Hepatocyte (in vitro differentiated cells): ENCODE data around the gene ARAP3. TPM values are rescaled to one million over a fixed set of nuclear protein-coding genes. Genes with fewer than 3 reads are reported as not detected.

Experiments used
- DNase-seq: peaks from one replicate; pipeline ENCODE4 v3.0.0-alpha.2; 2016; ENCODE audit warnings: low spot score
- H2AFZ ChIP-seq: fragments of 200-600 bp; sonication (generic); 2 replicates; pipeline ENCODE4 v1.6.0; 2016; ENCODE audit warnings: antibody characterized with exemption, mild to moderate bottlenecking
- H3K27ac ChIP-seq: fragments of 200-600 bp; sonication (generic); 2 replicates; pipeline ENCODE4 v1.5.1; 2016; ENCODE audit warnings: mild to moderate bottlenecking
- H3K27me3 ChIP-seq: fragments of 200-600 bp; sonication (generic); 2 replicates; pipeline ENCODE4 v1.6.1; 2016
- H3K36me3 ChIP-seq: fragments of 200-600 bp; sonication (generic); replicated peaks from 2 replicates; pipeline ENCODE4 v1.5.1; 2016; ENCODE audit warnings: low read depth; ENCODE audit not compliant: insufficient read depth
- H3K4me1 ChIP-seq: fragments of 200-600 bp; sonication (generic); 2 replicates; pipeline ENCODE4 v1.5.1; 2016; ENCODE audit warnings: mild to moderate bottlenecking, moderate library complexity; ENCODE audit not compliant: insufficient read depth
- H3K4me2 ChIP-seq: fragments of 200-600 bp; sonication (generic); 2 replicates; pipeline ENCODE4 v1.6.0; 2016
- H3K4me3 ChIP-seq: fragments of 200-600 bp; sonication (generic); 2 replicates; pipeline ENCODE4 v1.5.1; 2016; ENCODE audit warnings: mild to moderate bottlenecking
- H3K79me2 ChIP-seq: fragments of 200-600 bp; sonication (generic); 2 replicates; pipeline ENCODE4 v1.6.0; 2017; ENCODE audit warnings: mild to moderate bottlenecking
- H3K9me2 ChIP-seq: fragments of 200-600 bp; sonication (generic); replicated peaks from 2 replicates; pipeline ENCODE4 v1.6.0; 2017; ENCODE audit warnings: mild to moderate bottlenecking; ENCODE audit not compliant: insufficient read depth
- H3K9me3 ChIP-seq: fragments of 200-600 bp; sonication (generic); 2 replicates; pipeline ENCODE4 v1.5.1; 2016; ENCODE audit warnings: low read depth, mild to moderate bottlenecking
- H4K20me1 ChIP-seq: fragments of 200-600 bp; sonication (generic); 2 replicates; pipeline ENCODE4 v1.6.0; 2016; ENCODE audit warnings: mild to moderate bottlenecking; ENCODE audit not compliant: insufficient read depth, poor library complexity, severe bottlenecking
- CTCF ChIP-seq: fragments of 200-600 bp; sonication (generic); IDR thresholded peaks from 2 replicates; pipeline ENCODE4 v1.5.1; 2016; ENCODE audit warnings: antibody characterized with exemption, mild to moderate bottlenecking; ENCODE audit not compliant: poor library complexity
- EZH2 ChIP-seq: fragments of 200-600 bp; sonication (generic); IDR thresholded peaks from 2 replicates; pipeline ENCODE4 v1.6.1; 2016; ENCODE audit warnings: antibody characterized with exemption, mild to moderate bottlenecking, borderline replicate concordance
- EZH2phosphoT487 ChIP-seq: fragments of 200-600 bp; sonication (generic); IDR thresholded peaks from one replicate; pipeline ENCODE4 v1.6.1; 2018; ENCODE audit warnings: antibody characterized with exemption, mild to moderate bottlenecking, low read depth, moderate library complexity; ENCODE audit not compliant: unreplicated experiment, severe bottlenecking
- WGBS: methylation state at CpG from one replicate; pipeline ENCODE4 v1.1.6; 2016; ENCODE audit warnings: low lambda C conversion rate; ENCODE audit errors: missing lambda C conversion rate; 5-methylcytosine and 5-hydroxymethylcytosine counted together
- polyA plus RNA-seq: library from polyadenylated mRNA; unstranded; fragments of >200 nt; fragmentation: Nextera tagmentation; extraction: Ambion mirVana; gene quantifications from 2 replicates; pipeline ENCODE4 v1.2.1, GENCODE V29; 2016
- total RNA-seq: library from RNA; depleted of rRNA; stranded (reverse); fragments of >200 nt; gene quantifications from 2 replicates; pipeline ENCODE4 v1.2.3, GENCODE V29; 2014

The ARAP3 gene
- total and polyA plus RNA-seq, 2 experiments from 2014 or later = 5.1 to 8.6 TPM

DNA sequence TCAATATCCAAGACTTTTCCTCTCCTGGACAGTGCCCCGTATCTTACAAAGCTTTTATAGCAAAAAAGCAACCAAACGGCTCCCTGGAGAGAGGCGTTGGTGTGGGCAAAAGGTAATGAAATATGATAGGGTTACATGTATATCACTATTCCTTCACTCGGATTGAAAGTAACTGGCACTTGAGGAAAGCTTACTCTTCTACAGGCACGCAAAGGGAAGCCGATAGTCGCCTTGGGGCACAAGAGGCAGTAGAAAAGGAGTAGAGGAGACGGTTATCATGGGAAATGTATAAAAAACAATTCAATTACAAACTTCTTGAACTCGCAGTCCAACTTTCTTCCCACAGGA, 64.4 kb downstream of the ARAP3 start:
- Histone ChIP-seq H3K9me2 (no peaks in the 10 kb centered on the region), H3K9me3 (no peaks in the 10 kb centered on the region), H3K4me2 (peak overlapping the region; percentile 78), H3K27me3 (no peaks in the 10 kb centered on the region), H3K36me3 (no peaks in the 10 kb centered on the region), H3K79me2 (peaks cover 47% of the 10 kb centered on the region), H4K20me1 (peaks cover 11% of the 10 kb centered on the region), H3K4me3 (peak overlapping the region; percentile 65), H3K27ac (peak overlapping the region; percentile 96), H3K4me1 (peaks cover 12% of the 10 kb centered on the region), H2AFZ (peak overlapping the region; percentile 17)
- no peak for DNase-seq
- TF ChIP-seq CTCF (no peak), EZH2phosphoT487 (no peak), EZH2 (no peak)
- 7% methylated on average over 9 of the region's 9 CpGs for WGBS

DNA sequence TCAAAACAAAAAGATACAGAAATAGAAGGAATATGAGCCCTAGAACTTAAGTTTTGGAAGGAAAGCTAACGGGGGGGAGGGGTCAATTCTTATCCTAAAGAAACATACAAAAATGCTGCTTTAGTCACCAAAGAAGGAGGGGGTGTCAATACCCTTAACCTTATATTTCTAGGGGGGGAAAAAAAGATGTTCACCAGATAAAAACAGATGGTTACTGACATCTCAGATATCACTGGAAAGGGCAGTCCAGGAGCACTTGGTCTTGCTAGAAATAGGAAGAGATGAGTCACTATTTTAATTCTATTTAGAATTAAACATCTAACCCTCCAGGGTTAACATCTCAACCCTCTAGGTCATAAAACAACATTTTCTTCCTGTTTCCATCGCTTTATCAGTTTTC, 64.9 kb downstream of the ARAP3 start:
- TF ChIP-seq EZH2phosphoT487 (no peak), EZH2 (no peak), CTCF (no peak)
- Histone ChIP-seq H3K4me2 (peak overlapping the region; percentile 78), H3K4me1 (peaks cover 12% of the 10 kb centered on the region), H3K27me3 (no peaks in the 10 kb centered on the region), H3K27ac (peak overlapping the region; percentile 96), H3K4me3 (peak overlapping the region; percentile 65), H2AFZ (no peak overlapping the region), H3K36me3 (no peaks in the 10 kb centered on the region), H3K9me3 (no peaks in the 10 kb centered on the region), H4K20me1 (peaks cover 11% of the 10 kb centered on the region), H3K9me2 (no peaks in the 10 kb centered on the region), H3K79me2 (peaks cover 53% of the 10 kb centered on the region)
- WGBS = 52% methylated on average over 2 of the region's 2 CpGs
- no peak for DNase-seq

DNA sequence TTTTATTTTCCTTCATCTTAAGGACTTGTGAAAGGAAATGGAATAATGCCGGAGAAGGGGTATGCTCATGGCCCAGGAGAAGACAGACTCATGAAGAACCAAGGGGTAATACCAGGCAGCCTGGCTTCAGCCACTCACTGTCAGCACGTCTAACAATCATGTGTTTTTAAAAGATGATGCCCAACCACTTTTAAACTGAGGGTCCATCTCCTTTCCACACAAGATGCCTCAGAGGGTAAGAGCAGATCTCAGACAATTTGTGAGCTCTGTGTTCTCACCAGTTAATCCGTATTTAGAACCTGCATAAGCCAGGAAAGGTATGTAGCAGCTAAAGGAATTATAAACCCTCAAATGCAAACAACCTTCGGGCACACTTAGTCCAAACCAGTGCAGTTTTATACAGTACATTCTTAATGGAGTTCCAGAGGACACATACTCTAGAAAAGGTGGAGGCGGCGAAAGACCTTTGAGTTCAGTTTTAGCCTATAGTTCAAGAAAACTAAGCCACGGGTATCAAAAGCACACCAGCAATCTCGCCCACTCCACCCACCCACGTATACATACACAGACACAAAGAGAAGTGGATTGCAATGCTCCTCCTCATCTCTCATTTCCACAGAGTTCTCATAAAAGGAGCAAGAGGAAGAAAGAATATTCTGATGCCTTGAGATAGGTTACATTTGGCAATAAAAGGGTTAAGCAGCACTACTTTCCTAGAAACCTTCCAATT, 65.9 kb downstream of the ARAP3 start:
- no peak overlapping the region for H3K4me3 ChIP-seq
- H3K9me3 ChIP-seq = no peaks in the 10 kb centered on the region
- no peak overlapping the region for H2AFZ ChIP-seq
- H3K4me2 ChIP-seq = peak overlapping the region; percentile 78
- H4K20me1 ChIP-seq = peaks cover 11% of the 10 kb centered on the region
- H3K9me2 ChIP-seq = no peaks in the 10 kb centered on the region
- DNase-seq = no peak
- H3K27me3 ChIP-seq = no peaks in the 10 kb centered on the region
- no peak for TF ChIP-seq CTCF
- TF ChIP-seq EZH2 = no peak
- no peak for TF ChIP-seq EZH2phosphoT487
- 73% methylated on average over 9 of the region's 9 CpGs for whole genome bisulfite sequencing
- H3K4me1 ChIP-seq = peaks cover 12% of the 10 kb centered on the region
- no peaks in the 10 kb centered on the region for H3K36me3 ChIP-seq
- H3K27ac ChIP-seq = peak overlapping the region; percentile 96
- peaks cover 62% of the 10 kb centered on the region for H3K79me2 ChIP-seq
